ENCODE data around the gene NFE2L2. TPM values are rescaled to one million over a fixed set of nuclear protein-coding genes. Genes with fewer than 3 reads are reported as not detected.

The NFE2L2 gene
- total and polyA plus RNA-seq, 7 experiments from 2014 or later, result 58.9 to 99.6 (median 74.7) TPM

- peaks cover 27 to 37% of the 10 kb centered on the region in 2 donors for H3K4me1 ChIP-seq (ENCODE audit: control insufficient read depth in 2 of 2, insufficient read depth in 2 of 2, low read length in 2 of 2)
- intact Hi-C loops (cut with micrococcal nuclease), result loop anchor here (1.0 to 10.0 kb wide), 4 partner anchors 10 to 1257 kb away; partner anchors contain the start of gene LNPK (in 1 of the 2)
- CTCF ChIA-PET, result interaction anchor here (0.7 to 5.6 kb wide), 6 partner anchors 22 to 496 kb away, joined by 3 to 77 read pairs (median 18); no protein-coding TSS in a partner anchor
- peak overlapping the region; percentile 98 for H3K27ac ChIP-seq (ENCODE audit: low read depth, low read length)
- Mint-ChIP-seq H3K4me1 (peaks cover 39 to 69% (median 64%) of the 10 kb centered on the region in 7 donors), H3K9me3 (peaks cover 0 to 3% (median 0%) of the 10 kb centered on the region in 11 donors), H3K36me3 (peaks cover 0 to 39% (median 9%) of the 10 kb centered on the region in 5 donors), H3K27me3 (no peaks in the 10 kb centered on the region), H3K4me3 (peak overlapping the region; percentile 90 to 100 (median 94)), H3K27ac (peak overlapping the region; percentile 86 to 98 (median 95))
- POLR2A ChIA-PET, result interaction anchor here (0.6 to 8.9 kb wide), 10 partner anchors 23 to 343 kb away, joined by 4 to 282 read pairs (median 70); partner anchors contain the start of gene HNRNPA3
- H3K4me3 ChIP-seq (ENCODE audit: low read length), result peak overlapping the region; percentile 80
- H3K9me3 ChIP-seq (ENCODE audit: control insufficient read depth in 2 of 3, low read length in 3 of 3), result no peaks in the 10 kb centered on the region
- H3K27me3 ChIP-seq (ENCODE audit: control insufficient read depth in 2 of 2, insufficient read depth in 2 of 2, low read length in 2 of 2), result no peaks in the 10 kb centered on the region
- H3K36me3 ChIP-seq (ENCODE audit: control insufficient read depth in 2 of 3, insufficient read depth in 3 of 3, low read length in 3 of 3), result peaks cover 0 to 14% (median 0%) of the 10 kb centered on the region in 3 experiments
- ATAC-seq (no peak), DNase-seq (no peak)
These were observed 2.4 kb downstream of the NFE2L2 start for GRCh38 chr2:177262092-177262491.

GRCh38 chr2:177261116-177262060 is 3.1 kb downstream of the NFE2L2 start:
- CTCF ChIA-PET, result interaction anchor here (1.1 to 1.5 kb wide), 5 partner anchors 13 to 95 kb away, joined by 3 to 6 read pairs (median 3); no protein-coding TSS in a partner anchor
- DNase-seq (no peak), ATAC-seq (no peak)
- Mint-ChIP-seq H3K9me3 (peaks cover 0 to 3% (median 0%) of the 10 kb centered on the region in 11 donors), H3K36me3 (peaks cover 0 to 39% (median 9%) of the 10 kb centered on the region in 5 donors), H3K4me3 (peak overlapping the region; percentile 90 to 100 (median 94)), H3K27me3 (no peaks in the 10 kb centered on the region), H3K27ac (peak overlapping the region; percentile 86 to 98 (median 95)), H3K4me1 (peaks cover 41 to 69% (median 65%) of the 10 kb centered on the region in 7 donors)
- peaks cover 0 to 14% (median 0%) of the 10 kb centered on the region in 3 experiments for H3K36me3 ChIP-seq (ENCODE audit: control insufficient read depth in 2 of 3, insufficient read depth in 3 of 3, low read length in 3 of 3)
- H3K4me1 ChIP-seq (ENCODE audit: control insufficient read depth in 2 of 2, insufficient read depth in 2 of 2, low read length in 2 of 2), result peaks cover 32 to 39% of the 10 kb centered on the region in 2 donors
- no peaks in the 10 kb centered on the region for H3K27me3 ChIP-seq (ENCODE audit: control insufficient read depth in 2 of 2, insufficient read depth in 2 of 2, low read length in 2 of 2)
- peak overlapping the region; percentile 80 for H3K4me3 ChIP-seq (ENCODE audit: low read length)
- peak overlapping the region; percentile 98 for H3K27ac ChIP-seq (ENCODE audit: low read depth, low read length)
- H3K9me3 ChIP-seq (ENCODE audit: control insufficient read depth in 2 of 3, low read length in 3 of 3), result no peaks in the 10 kb centered on the region
- intact Hi-C loops (cut with micrococcal nuclease), result loop anchor here (1.0 to 10.0 kb wide), 4 partner anchors 9 to 1257 kb away; partner anchors contain the start of gene LNPK (in 1 of the 2)
- POLR2A ChIA-PET, result interaction anchor here (0.6 to 8.9 kb wide), 7 partner anchors 22 to 343 kb away, joined by 3 to 282 read pairs (median 10); partner anchors contain the start of gene HNRNPA3

GRCh38 chr2:177260379-177260778 is 4.1 kb downstream of the NFE2L2 start:
- Histone ChIP-seq H3K9me3 (ENCODE audit: control insufficient read depth in 2 of 3, low read length in 3 of 3) (no peaks in the 10 kb centered on the region), H3K4me3 (ENCODE audit: low read length) (no peak overlapping the region), H3K4me1 (ENCODE audit: control insufficient read depth in 2 of 2, insufficient read depth in 2 of 2, low read length in 2 of 2) (peaks cover 32 to 44% of the 10 kb centered on the region in 2 donors), H3K27ac (ENCODE audit: low read depth, low read length) (peak overlapping the region; percentile 27), H3K27me3 (ENCODE audit: control insufficient read depth in 2 of 2, insufficient read depth in 2 of 2, low read length in 2 of 2) (no peaks in the 10 kb centered on the region), H3K36me3 (ENCODE audit: control insufficient read depth in 2 of 3, insufficient read depth in 3 of 3, low read length in 3 of 3) (peaks cover 0 to 14% (median 0%) of the 10 kb centered on the region in 3 experiments)
- DNase-seq (no peak), ATAC-seq (no peak)
- Mint-ChIP-seq H3K4me3 (peak overlapping the region; percentile 69 to 100 (median 94)), H3K4me1 (peaks cover 43 to 71% (median 67%) of the 10 kb centered on the region in 7 donors), H3K27me3 (no peaks in the 10 kb centered on the region), H3K27ac (peak overlapping the region in 7 of 9 donors; percentile 5 to 79 (median 56)), H3K36me3 (peaks cover 0 to 39% (median 9%) of the 10 kb centered on the region in 5 donors), H3K9me3 (peaks cover 0 to 3% (median 0%) of the 10 kb centered on the region in 11 donors)
- POLR2A ChIA-PET, result interaction anchor here (0.6 to 8.9 kb wide), 6 partner anchors 21 to 50 kb away, joined by 3 to 282 read pairs (median 38); partner anchors contain the start of gene HNRNPA3
- CTCF ChIA-PET, result interaction anchor here (1.2 to 1.5 kb wide), 5 partner anchors 12 to 94 kb away, joined by 3 to 6 read pairs (median 3); no protein-coding TSS in a partner anchor
- intact Hi-C loops (cut with micrococcal nuclease), result loop anchor here in 1 of 2 donors (5.0 to 10.0 kb wide), 2 partner anchors 33 to 1256 kb away; partner anchors contain the start of gene LNPK

GRCh38 chr2:177258059-177258458 is 6.5 kb downstream of the NFE2L2 start:
- no peak overlapping the region for H3K4me3 ChIP-seq (ENCODE audit: low read length)
- H3K27me3 ChIP-seq (ENCODE audit: control insufficient read depth in 2 of 2, insufficient read depth in 2 of 2, low read length in 2 of 2), result no peaks in the 10 kb centered on the region
- Mint-ChIP-seq H3K27ac (peak overlapping the region in 7 of 9 donors; percentile 4 to 77 (median 48)), H3K9me3 (peaks cover 0 to 3% (median 0%) of the 10 kb centered on the region in 11 donors), H3K36me3 (peaks cover 2 to 41% (median 15%) of the 10 kb centered on the region in 5 donors), H3K4me3 (peak overlapping the region in 9 of 10 donors; percentile 25 to 97 (median 66)), H3K4me1 (peaks cover 62 to 94% (median 90%) of the 10 kb centered on the region in 7 donors), H3K27me3 (no peaks in the 10 kb centered on the region)
- ChIA-PET CTCF (no interaction called here), POLR2A (interaction anchor here (8.2 kb wide), 1 partner anchor 28 kb away, joined by 141 read pairs; no protein-coding TSS in a partner anchor)
- no peak overlapping the region for H3K27ac ChIP-seq (ENCODE audit: low read depth, low read length)
- peaks cover 44 to 67% of the 10 kb centered on the region in 2 donors for H3K4me1 ChIP-seq (ENCODE audit: control insufficient read depth in 2 of 2, insufficient read depth in 2 of 2, low read length in 2 of 2)
- no peaks in the 10 kb centered on the region for H3K36me3 ChIP-seq (ENCODE audit: control insufficient read depth in 2 of 3, insufficient read depth in 3 of 3, low read length in 3 of 3)
- DNase-seq (no peak), ATAC-seq (no peak)
- no peaks in the 10 kb centered on the region for H3K9me3 ChIP-seq (ENCODE audit: control insufficient read depth in 2 of 3, low read length in 3 of 3)
- intact Hi-C loops (cut with micrococcal nuclease), result no loop called here

GRCh38 chr2:177257471-177257870 is 7.1 kb downstream of the NFE2L2 start:
- intact Hi-C loops (cut with micrococcal nuclease), result no loop called here
- Histone ChIP-seq H3K9me3 (ENCODE audit: control insufficient read depth in 2 of 3, low read length in 3 of 3) (no peaks in the 10 kb centered on the region), H3K4me1 (ENCODE audit: control insufficient read depth in 2 of 2, insufficient read depth in 2 of 2, low read length in 2 of 2) (peaks cover 50 to 73% of the 10 kb centered on the region in 2 donors), H3K27me3 (ENCODE audit: control insufficient read depth in 2 of 2, insufficient read depth in 2 of 2, low read length in 2 of 2) (no peaks in the 10 kb centered on the region), H3K36me3 (ENCODE audit: control insufficient read depth in 2 of 3, insufficient read depth in 3 of 3, low read length in 3 of 3) (no peaks in the 10 kb centered on the region), H3K4me3 (ENCODE audit: low read length) (no peak overlapping the region), H3K27ac (ENCODE audit: low read depth, low read length) (peak overlapping the region; percentile 8)
- peaks cover 68 to 100% (median 96%) of the 10 kb centered on the region in 7 donors for H3K4me1 Mint-ChIP-seq
- H3K4me3 Mint-ChIP-seq, result peak overlapping the region in 9 of 10 donors; percentile 56 to 97 (median 75)
- H3K9me3 Mint-ChIP-seq, result peaks cover 0 to 3% (median 0%) of the 10 kb centered on the region in 11 donors
- no peaks in the 10 kb centered on the region for H3K27me3 Mint-ChIP-seq
- no peak for DNase-seq
- peak overlapping the region in 8 of 9 donors; percentile 8 to 87 (median 42) for H3K27ac Mint-ChIP-seq
- H3K36me3 Mint-ChIP-seq, result peaks cover 6 to 43% (median 16%) of the 10 kb centered on the region in 5 donors
- ChIA-PET POLR2A (interaction anchor here (0.7 to 0.9 kb wide), 2 partner anchors 31 to 38 kb away, joined by 3 read pairs; no protein-coding TSS in a partner anchor), CTCF (no interaction called here)
- ATAC-seq, result peak; percentile 7

GRCh38 chr2:177256695-177257094 is 7.8 kb downstream of the NFE2L2 start:
- Mint-ChIP-seq H3K27me3 (no peaks in the 10 kb centered on the region), H3K4me1 (peaks cover 70 to 100% (median 95%) of the 10 kb centered on the region in 7 donors), H3K36me3 (peaks cover 6 to 41% (median 16%) of the 10 kb centered on the region in 5 donors), H3K4me3 (peak overlapping the region in 9 of 10 donors; percentile 56 to 97 (median 75)), H3K9me3 (peaks cover 0 to 3% (median 0%) of the 10 kb centered on the region in 11 donors), H3K27ac (peak overlapping the region in 6 of 9 donors; percentile 8 to 87 (median 65))
- ATAC-seq, result no peak
- DNase-seq, result no peak
- H3K27me3 ChIP-seq (ENCODE audit: control insufficient read depth in 2 of 2, insufficient read depth in 2 of 2, low read length in 2 of 2), result no peaks in the 10 kb centered on the region
- CTCF ChIA-PET, result no interaction called here
- H3K36me3 ChIP-seq (ENCODE audit: control insufficient read depth in 2 of 3, insufficient read depth in 3 of 3, low read length in 3 of 3), result no peaks in the 10 kb centered on the region
- H3K4me3 ChIP-seq (ENCODE audit: low read length), result no peak overlapping the region
- H3K9me3 ChIP-seq (ENCODE audit: control insufficient read depth in 2 of 3, low read length in 3 of 3), result no peaks in the 10 kb centered on the region
- POLR2A ChIA-PET, result interaction anchor here (0.8 to 1.0 kb wide), 4 partner anchors 8 to 52 kb away, joined by 3 to 5 read pairs (median 4); partner anchors contain the start of gene NFE2L2
- peak overlapping the region; percentile 8 for H3K27ac ChIP-seq (ENCODE audit: low read depth, low read length)
- peaks cover 51 to 78% of the 10 kb centered on the region in 2 donors for H3K4me1 ChIP-seq (ENCODE audit: control insufficient read depth in 2 of 2, insufficient read depth in 2 of 2, low read length in 2 of 2)
- intact Hi-C loops (cut with micrococcal nuclease), result no loop called here
